Smooth muscle cell (in vitro differentiated cells): ENCODE results near the gene ARHGAP45. TPM values are rescaled to one million over a fixed set of nuclear protein-coding genes. Genes with fewer than 3 reads are reported as not detected.

Experiments used
- DNase-seq: peaks from one replicate; lab custom pipeline; 2025; ENCODE audit not compliant: unreplicated experiment; lab: John Stamatoyannopoulos, UW
- H2AFZ ChIP-seq: fragments of 200-600 bp; sonication (generic); 2 replicates; pipeline ENCODE4 v1.6.0; 2016; ENCODE audit warnings: antibody characterized with exemption, low read depth, mild to moderate bottlenecking
- H3F3A ChIP-seq: fragments of 200-600 bp; sonication (generic); 2 replicates; pipeline ENCODE4 v1.6.0; 2017; ENCODE audit warnings: antibody characterized with exemption, low read depth
- H3K27ac ChIP-seq: fragments of 200-600 bp; sonication (generic); 2 replicates; pipeline ENCODE4 v1.5.1; 2016; ENCODE audit warnings: low read depth, mild to moderate bottlenecking
- H3K27me3 ChIP-seq: fragments of 200-600 bp; sonication (generic); 2 replicates; pipeline ENCODE4 v1.6.1; 2016; ENCODE audit warnings: low read depth, mild to moderate bottlenecking
- H3K36me3 ChIP-seq: fragments of 200-600 bp; sonication (generic); 2 replicates; pipeline ENCODE4 v1.5.1; 2016; ENCODE audit warnings: low read depth
- H3K4me1 ChIP-seq: fragments of 200-600 bp; sonication (generic); 2 replicates; pipeline ENCODE4 v1.5.1; 2016; ENCODE audit warnings: low read depth
- H3K4me2 ChIP-seq: fragments of 200-600 bp; sonication (generic); 2 replicates; pipeline ENCODE4 v1.6.0; 2016; ENCODE audit warnings: mild to moderate bottlenecking
- H3K4me3 ChIP-seq: fragments of 200-600 bp; sonication (generic); 2 replicates; pipeline ENCODE4 v1.5.1; 2016; ENCODE audit warnings: mild to moderate bottlenecking
- H3K79me2 ChIP-seq: fragments of 200-600 bp; sonication (generic); 2 replicates; pipeline ENCODE4 v1.6.0; 2016; ENCODE audit warnings: low read depth, mild to moderate bottlenecking
- H3K9ac ChIP-seq: fragments of 200-600 bp; sonication (generic); 2 replicates; pipeline ENCODE4 v1.6.0; 2016; ENCODE audit warnings: low read depth
- H3K9me3 ChIP-seq: fragments of 200-600 bp; sonication (generic); replicated peaks from 2 replicates; pipeline ENCODE4 v1.5.1; 2016; ENCODE audit warnings: low read depth
- H4K20me1 ChIP-seq: fragments of 200-600 bp; sonication (generic); 2 replicates; pipeline ENCODE4 v1.6.0; 2016; ENCODE audit warnings: low read depth
- CTCF ChIP-seq: fragments of 200-600 bp; sonication (generic); IDR thresholded peaks from 2 replicates; pipeline ENCODE4 v1.5.1; 2017; ENCODE audit warnings: borderline replicate concordance, mild to moderate bottlenecking, antibody characterized with exemption; ENCODE audit not compliant: insufficient read depth, poor library complexity, severe bottlenecking
- WGBS: methylation state at CpG from one replicate; pipeline ENCODE4 v1.1.7; 2016; ENCODE audit warnings: low lambda C conversion rate; 5-methylcytosine and 5-hydroxymethylcytosine counted together
- polyA plus RNA-seq: library from polyadenylated mRNA; unstranded; fragments of >200 nt; fragmentation: Nextera tagmentation; extraction: Ambion mirVana; gene quantifications from 2 replicates; pipeline ENCODE4 v1.2.1, GENCODE V29; 2016
- total RNA-seq: library from RNA; depleted of rRNA; stranded (reverse); fragments of >200 nt; gene quantifications from 2 replicates; pipeline ENCODE4 v1.2.3, GENCODE V29; 2014

ARHGAP45 gene
- total and polyA plus RNA-seq, 2 experiments from 2014 or later = 4.4 to 8.0 TPM

- Histone ChIP-seq H3K9me3 (peaks cover 19% of the 10 kb centered on the region), H3F3A (no peaks in the 10 kb centered on the region), H3K4me2 (no peak overlapping the region), H3K27me3 (no peaks in the 10 kb centered on the region), H3K4me1 (no peaks in the 10 kb centered on the region), H3K27ac (no peak overlapping the region), H3K36me3 (peaks cover 26% of the 10 kb centered on the region), H3K9ac (no peak overlapping the region), H3K4me3 (no peak overlapping the region), H2AFZ (no peak overlapping the region), H4K20me1 (no peaks in the 10 kb centered on the region), H3K79me2 (no peaks in the 10 kb centered on the region)
- DNase-seq = no peak
- WGBS = 96% methylated on average over 28 of the region's 28 CpGs
- no peak for TF ChIP-seq CTCF
Observed at GRCh38 chr19:1054102-1055027, 12.6 kb upstream of the ARHGAP45 start.

- WGBS = 98% methylated on average over 14 of the region's 14 CpGs
Observed at GRCh38 chr19:1055028-1055425, 11.9 kb upstream of the ARHGAP45 start.

GRCh38 chr19:1055886-1056620 lies 10.9 kb upstream of the ARHGAP45 start:
- Histone ChIP-seq H3K9me3 (peaks cover 19% of the 10 kb centered on the region), H3K79me2 (no peaks in the 10 kb centered on the region), H3K27ac (no peak overlapping the region), H3K4me3 (no peak overlapping the region), H3K27me3 (no peaks in the 10 kb centered on the region), H3K4me2 (no peak overlapping the region), H3K36me3 (peaks cover 26% of the 10 kb centered on the region), H4K20me1 (no peaks in the 10 kb centered on the region), H3F3A (no peaks in the 10 kb centered on the region), H3K9ac (no peak overlapping the region), H2AFZ (no peak overlapping the region), H3K4me1 (no peaks in the 10 kb centered on the region)
- no peak for TF ChIP-seq CTCF
- WGBS = 98% methylated on average over 20 of the region's 20 CpGs
- no peak for DNase-seq

More at GRCh38 chr19:1055028-1055425, 11.9 kb upstream of the ARHGAP45 start:
- no peaks in the 10 kb centered on the region for H4K20me1 ChIP-seq
- peaks cover 19% of the 10 kb centered on the region for H3K9me3 ChIP-seq
- H3K79me2 ChIP-seq = no peaks in the 10 kb centered on the region
- H3K36me3 ChIP-seq = peaks cover 26% of the 10 kb centered on the region
- H3K4me1 ChIP-seq = no peaks in the 10 kb centered on the region
- TF ChIP-seq CTCF = no peak
- no peak overlapping the region for H3K4me2 ChIP-seq
- no peaks in the 10 kb centered on the region for H3F3A ChIP-seq
- H3K4me3 ChIP-seq = no peak overlapping the region
- no peaks in the 10 kb centered on the region for H3K27me3 ChIP-seq
- DNase-seq = no peak
- no peak overlapping the region for H2AFZ ChIP-seq
- H3K9ac ChIP-seq = no peak overlapping the region
- no peak overlapping the region for H3K27ac ChIP-seq
